HepG2 (cell line): ENCODE results near the gene MYO1E. TPM values are rescaled to one million over a fixed set of nuclear protein-coding genes. Genes with fewer than 3 reads are reported as not detected.

ENCODE experiments used
- ATAD3A ChIP-seq: sonication (generic); formaldehyde crosslinking; IDR thresholded peaks from 2 replicates; pipeline ENCODE4 v1.4.0; 2020; ENCODE audit warnings: missing genetic modification reagents
- EP300 ChIP-seq, 3 experiments: sonication (generic) in 1 of 3; formaldehyde crosslinking in 1 of 3; IDR thresholded peaks; 2 replicates each; pipeline versions ENCODE4 v1.5.1 to v1.6.1; 2011 to 2020; ENCODE audit warnings: low read depth in 2 of 3, low read length in 2 of 3, borderline replicate concordance in 1 of 3, improper control_type of control experiment in 1 of 3, mild to moderate bottlenecking in 1 of 3, missing genetic modification reagents in 1 of 3, moderate library complexity in 1 of 3
- FOXM1 ChIP-seq: sonication (generic); formaldehyde crosslinking; IDR thresholded peaks from 2 replicates; pipeline ENCODE4 v1.5.0; 2020; ENCODE audit warnings: missing genetic modification reagents
- KDM5A ChIP-seq: fragments of 200-600 bp; sonication (generic); IDR thresholded peaks from 2 replicates; pipeline ENCODE4 v1.7.0; 2018; ENCODE audit warnings: antibody characterized with exemption, mild to moderate bottlenecking, low read length, borderline replicate concordance
- KDM6A ChIP-seq: IDR thresholded peaks from 2 replicates; pipeline ENCODE4 v1.6.1; 2016; ENCODE audit warnings: low read depth
- MED1 ChIP-seq: sonication (generic); formaldehyde crosslinking; IDR thresholded peaks from 2 replicates; pipeline ENCODE4 v1.4.0; 2020; ENCODE audit warnings: missing genetic modification reagents
- MIXL1 ChIP-seq: IDR thresholded peaks from 2 replicates; pipeline ENCODE4 v1.6.1; 2016
- MLLT10 ChIP-seq: sonication (generic); formaldehyde crosslinking; IDR thresholded peaks from 2 replicates; pipeline ENCODE4 v1.4.0; 2020; ENCODE audit warnings: missing genetic modification reagents
- NCOA2 ChIP-seq: sonication (generic); formaldehyde crosslinking; IDR thresholded peaks from 2 replicates; pipeline ENCODE4 v1.8.0; 2022; ENCODE audit warnings: inconsistent platforms
- POGZ ChIP-seq: sonication (generic); formaldehyde crosslinking; IDR thresholded peaks from 2 replicates; pipeline ENCODE4 v1.4.0; 2020; ENCODE audit warnings: mild to moderate bottlenecking, missing genetic modification reagents
- PREB ChIP-seq: sonication (generic); formaldehyde crosslinking; IDR thresholded peaks from 2 replicates; pipeline ENCODE4 v1.4.0; 2020; ENCODE audit warnings: missing genetic modification reagents
- SMARCE1 ChIP-seq: fragments of 450-650 bp; IDR thresholded peaks from 2 replicates; pipeline ENCODE4 v1.6.1; 2017; ENCODE audit warnings: borderline replicate concordance
- SNAPC4 ChIP-seq: sonication (generic); formaldehyde crosslinking; IDR thresholded peaks from 2 replicates; pipeline ENCODE4 v1.4.0; 2020; ENCODE audit warnings: mild to moderate bottlenecking, missing genetic modification reagents
- TFDP1 ChIP-seq: IDR thresholded peaks from 2 replicates; pipeline ENCODE4 v1.6.1; 2016; ENCODE audit warnings: missing compliant biosample characterization, missing genetic modification reagents, borderline replicate concordance
- THRA ChIP-seq: sonication (generic); formaldehyde crosslinking; IDR thresholded peaks from 2 replicates; pipeline ENCODE4 v1.4.0; 2020; ENCODE audit warnings: missing genetic modification reagents, borderline replicate concordance
- XRCC5 ChIP-seq: fragments of 200-400 bp; formaldehyde crosslinking; optimal IDR thresholded peaks from 2 replicates; pipeline ENCODE3; 2017; ENCODE audit warnings: mild to moderate bottlenecking, low read length
- ZBTB37 ChIP-seq: sonication (generic); formaldehyde crosslinking; IDR thresholded peaks from 2 replicates; pipeline ENCODE4 v1.4.0; 2020; ENCODE audit warnings: mild to moderate bottlenecking, missing genetic modification reagents
- ZEB1 ChIP-seq: IDR thresholded peaks from 2 replicates; pipeline ENCODE4 v1.6.1; 2012; ENCODE audit warnings: mild to moderate bottlenecking, low read depth, inconsistent platforms; ENCODE audit not compliant: insufficient replicate concordance
- ZFP1 ChIP-seq: IDR thresholded peaks from 2 replicates; pipeline ENCODE4 v1.6.1; 2016
- ZNF224 ChIP-seq: sonication (generic); formaldehyde crosslinking; IDR thresholded peaks from 2 replicates; pipeline ENCODE4 v1.5.0; 2020; ENCODE audit warnings: mild to moderate bottlenecking, missing genetic modification reagents
- ZNF326 ChIP-seq: sonication (generic); formaldehyde crosslinking; IDR thresholded peaks from 2 replicates; pipeline ENCODE4 v1.4.0; 2020; ENCODE audit warnings: missing genetic modification reagents, borderline replicate concordance
- ZNF672 ChIP-seq: sonication (generic); formaldehyde crosslinking; IDR thresholded peaks from 2 replicates; pipeline ENCODE4 v1.8.1; 2022; ENCODE audit warnings: missing genetic modification reagents
- polyA plus RNA-seq, 8 experiments: library from polyadenylated mRNA; depleted of rRNA in 3 of 8; stranded (reverse) in 7 of 8; unstranded in 1 of 8; fragments of >200 nt; fragmentation: Illumina TruSeq in 4 of 8; extraction: Trizol in 4 of 8; gene quantifications; 2 replicates each; pipeline versions ENCODE4 v1.2.1 to v1.2.3, GENCODE V29; 2011 to 2016; ENCODE audit warnings: low read depth in 4 of 8, missing spikeins in 1 of 8, mixed read lengths in 1 of 8; ENCODE audit not compliant: insufficient read depth in 1 of 8
- total RNA-seq, 5 experiments: library from RNA; depleted of rRNA; stranded (reverse); fragments of >200 nt; fragmentation: Illumina TruSeq; extraction: Trizol; gene quantifications; 2 replicates each; pipeline ENCODE4 v1.2.3, GENCODE V29; 2016; ENCODE audit warnings: low read depth in 1 of 5

Gene MYO1E
- total and polyA plus RNA-seq, 2 of the 13 experiments (the other 11 are each of a cell fraction or from before 2014, with no cell fraction given), result 15.7 to 25.1 TPM

- TF ChIP-seq ZFP1 (CRISPR knock-in tag) (0 out of 2 replicates have a peak, but pooled peaks have one; percentile 16), TFDP1 (CRISPR knock-in tag) (no peak), ZNF672 (CRISPR knock-in tag) (no peak), ZNF224 (CRISPR knock-in tag) (no peak), NCOA2 (CRISPR knock-in tag) (peak; percentile 81; the same call in 1 of the 2 replicates), THRA (peak; percentile 24; the same call in 1 of the 2 replicates), SMARCE1 (no peak), ZEB1 (no peak), FOXM1 (CRISPR knock-in tag) (no peak), MED1 (CRISPR knock-in tag) (peak; percentile 76), ZBTB37 (no peak), SNAPC4 (CRISPR knock-in tag) (no peak), XRCC5 (no peak), POGZ (CRISPR knock-in tag) (peak; percentile 59), MIXL1 (peak; percentile 55; the same call in 1 of the 2 replicates), ATAD3A (no peak), EP300 (IDR thresholded peaks at IDR 0.05; ENCODE audit: low read depth in 2 of 2, low read length in 2 of 2) (peak; percentile 41 to 78; a peak in 1 of 4 replicates), EP300 (CRISPR knock-in tag; IDR thresholded peaks at IDR 0.05; ENCODE audit: borderline replicate concordance) (no peak; the same call in 1 of the 2 replicates), ZNF326 (CRISPR knock-in tag) (no peak), MLLT10 (CRISPR knock-in tag) (no peak), KDM6A (peak; percentile 53; the same call in 1 of the 2 replicates), KDM5A (no peak), PREB (CRISPR knock-in tag) (no peak)
These were observed 91.0 kb downstream of the MYO1E start (continued) for GRCh38 chr15:59281699-59282098.
